H1 (cell line): ENCODE data around the gene RSPH9. TPM values are rescaled to one million over a fixed set of nuclear protein-coding genes. Genes with fewer than 3 reads are reported as not detected.

Source experiments
- CTCF ChIA-PET: fragments of 300-600 bp; sonication (Branson Sonifier 250); formaldehyde crosslinking; loops from one replicate; lab custom pipeline; 2021; ENCODE audit not compliant: partially characterized antibody; lab: Charles Lee
- POLR2A ChIA-PET: fragments of 300-600 bp; sonication (Branson Sonifier 250); formaldehyde crosslinking; loops from one replicate; lab custom pipeline; 2021; ENCODE audit warnings: inconsistent platforms; ENCODE audit not compliant: partially characterized antibody; lab: Charles Lee
- DNase-seq, 2 experiments: peaks; one replicate each; pipeline versions ENCODE4 v3.0.0 to v3.0.0-alpha.2; 2010 to 2022; ENCODE audit warnings: low spot score in 2 of 2, low read depth in 1 of 2, mixed read lengths in 1 of 2
- FAIRE-seq: peaks from 2 replicates; lab custom pipeline; 2011; peaks lifted over from hg19 to GRCh38; lab: Jason Lieb, UNC
- H2AFZ ChIP-seq: 2 replicates; pipeline ENCODE4 v1.8.1; 2012; ENCODE audit warnings: low read length, inconsistent platforms
- H2AK5ac ChIP-seq: 2 replicates; pipeline ENCODE4 v1.6.1; 2013; ENCODE audit warnings: low read depth, low read length
- H2BK120ac ChIP-seq: replicated peaks from 2 replicates; pipeline ENCODE3; 2013; ENCODE audit warnings: low read depth, low read length, inconsistent platforms
- H2BK12ac ChIP-seq: 2 replicates; pipeline ENCODE4 v1.6.1; 2013; ENCODE audit warnings: low read depth, low read length
- H2BK15ac ChIP-seq: 2 replicates; pipeline ENCODE4 v1.6.1; 2013; ENCODE audit warnings: low read length
- H2BK20ac ChIP-seq: 2 replicates; pipeline ENCODE4 v1.6.1; 2013; ENCODE audit warnings: low read length
- H2BK5ac ChIP-seq: 2 replicates; pipeline ENCODE4 v1.6.1; 2013; ENCODE audit warnings: low read depth, low read length
- H3K14ac ChIP-seq: 2 replicates; pipeline ENCODE4 v1.6.1; 2013; ENCODE audit warnings: inconsistent platforms; ENCODE audit not compliant: insufficient read length
- H3K18ac ChIP-seq: 2 replicates; pipeline ENCODE4 v1.6.1; 2013; ENCODE audit warnings: low read length; ENCODE audit errors: extremely low read depth
- H3K23ac ChIP-seq: 2 replicates; pipeline ENCODE4 v1.6.1; 2013; ENCODE audit warnings: inconsistent platforms; ENCODE audit not compliant: insufficient read length
- H3K23me2 ChIP-seq: 2 replicates; pipeline ENCODE4 v1.6.1; 2013; ENCODE audit warnings: low read depth, low read length
- H3K27ac ChIP-seq: 2 replicates; pipeline ENCODE4 v1.6.1; 2011; ENCODE audit warnings: low read depth, low read length, inconsistent platforms
- H3K27me3 ChIP-seq, 4 experiments: replicated peaks in 1 of 4; 1 replicate in 1 of 4; 2 replicates in 3 of 4; pipeline versions ENCODE4 v1.6.1 to v1.8.1; 2011 to 2013; ENCODE audit warnings: low read length in 3 of 4, mild to moderate bottlenecking in 3 of 4, inconsistent platforms in 2 of 4, mixed read lengths in 2 of 4, moderate library complexity in 1 of 4; ENCODE audit not compliant: control insufficient read depth in 3 of 4, insufficient read depth in 3 of 4; ENCODE audit errors: extremely low read depth in 1 of 4
- H3K36me3 ChIP-seq, 4 experiments: 2 replicates each; pipeline versions ENCODE4 v1.6.1 to v1.8.1; 2011 to 2013; ENCODE audit warnings: mild to moderate bottlenecking in 4 of 4, low read length in 3 of 4, moderate library complexity in 2 of 4, control low read depth in 1 of 4, inconsistent platforms in 1 of 4; ENCODE audit not compliant: insufficient read depth in 4 of 4, control insufficient read depth in 2 of 4
- H3K4ac ChIP-seq: replicated peaks from 2 replicates; pipeline ENCODE3; 2013; ENCODE audit warnings: low read length, low read depth, mixed read lengths, inconsistent platforms; ENCODE audit not compliant: insufficient read length
- H3K4me1 ChIP-seq, 4 experiments: replicated peaks in 1 of 4; 1 replicate in 1 of 4; 2 replicates in 3 of 4; pipeline versions ENCODE4 v1.6.1 to v1.8.1; 2011 to 2013; ENCODE audit warnings: low read length in 3 of 4, inconsistent platforms in 2 of 4, mixed read lengths in 1 of 4; ENCODE audit not compliant: insufficient read depth in 4 of 4, control insufficient read depth in 3 of 4
- H3K4me2 ChIP-seq, 2 experiments: 2 replicates each; pipeline versions ENCODE4 v1.6.1 to v1.8.1; 2011 to 2013; ENCODE audit warnings: low read depth in 2 of 2, low read length in 2 of 2, control low read depth in 1 of 2, inconsistent platforms in 1 of 2, mild to moderate bottlenecking in 1 of 2; ENCODE audit not compliant: insufficient read depth in 1 of 2
- H3K4me3 ChIP-seq, 4 experiments: fragments of 200-600, 300-600 bp in 1 of 4; sonication (generic), shearing (Covaris generic), sonication (Bioruptor Twin) in 1 of 4; 2 replicates each; pipeline versions ENCODE4 v1.5.1 to v1.8.1; 2011 to 2016; ENCODE audit warnings: low read length in 4 of 4, low read depth in 3 of 4, control low read depth in 2 of 4, inconsistent platforms in 2 of 4, mild to moderate bottlenecking in 2 of 4, mixed read lengths in 1 of 4, moderate library complexity in 1 of 4; ENCODE audit not compliant: insufficient read depth in 2 of 4; ENCODE audit errors: extremely low read depth in 1 of 4
- H3K56ac ChIP-seq: replicated peaks from 2 replicates; pipeline ENCODE3; 2013; ENCODE audit warnings: low read depth, mild to moderate bottlenecking, mixed read lengths, low read length, inconsistent platforms; ENCODE audit not compliant: insufficient read length
- H3K79me1 ChIP-seq: 2 replicates; pipeline ENCODE4 v1.6.1; 2013; ENCODE audit warnings: low read depth, low read length, control low read depth
- H3K79me2 ChIP-seq, 2 experiments: 2 replicates each; pipeline versions ENCODE4 v1.6.1 to v1.8.1; 2012 to 2013; ENCODE audit warnings: low read length in 2 of 2, mild to moderate bottlenecking in 2 of 2, inconsistent platforms in 1 of 2; ENCODE audit not compliant: insufficient read depth in 2 of 2, control insufficient read depth in 1 of 2
- H3K9ac ChIP-seq, 4 experiments: replicated peaks in 1 of 4; 1 replicate in 1 of 4; 2 replicates in 3 of 4; pipeline versions ENCODE4 v1.6.1 to v1.8.1; 2011 to 2013; ENCODE audit warnings: low read depth in 3 of 4, low read length in 3 of 4, control low read depth in 2 of 4, mild to moderate bottlenecking in 2 of 4, moderate library complexity in 2 of 4, inconsistent platforms in 1 of 4; ENCODE audit errors: extremely low read depth in 1 of 4
- H3K9me3 ChIP-seq, 2 experiments: 2 replicates each; pipeline versions ENCODE4 v1.6.1 to v1.8.1; 2012 to 2013; ENCODE audit warnings: mild to moderate bottlenecking in 2 of 2, moderate library complexity in 2 of 2, control low read depth in 1 of 2, inconsistent platforms in 1 of 2, low read depth in 1 of 2, low read length in 1 of 2, mixed read lengths in 1 of 2; ENCODE audit not compliant: insufficient read depth in 2 of 2
- H4K20me1 ChIP-seq, 2 experiments: replicated peaks in 1 of 2; 2 replicates each; pipeline versions ENCODE3 to v1.8.1; 2011 to 2013; ENCODE audit warnings: inconsistent platforms in 2 of 2, low read length in 2 of 2, mild to moderate bottlenecking in 1 of 2; ENCODE audit not compliant: insufficient read depth in 2 of 2, control insufficient read depth in 1 of 2
- H4K5ac ChIP-seq: 2 replicates; pipeline ENCODE4 v1.6.1; 2013; ENCODE audit warnings: low read length, low read depth, mixed read lengths, inconsistent platforms; ENCODE audit not compliant: insufficient read length
- H4K8ac ChIP-seq: 2 replicates; pipeline ENCODE4 v1.8.0; 2013; ENCODE audit warnings: mild to moderate bottlenecking, moderate library complexity, low read length, inconsistent platforms; ENCODE audit not compliant: insufficient read depth; ENCODE audit errors: extremely low read depth
- H4K91ac ChIP-seq: replicated peaks from 2 replicates; pipeline ENCODE3; 2013; ENCODE audit warnings: low read length, mixed read lengths, inconsistent platforms; ENCODE audit not compliant: insufficient read length
- EZH2 ChIP-seq: fragments of 200-600 bp; sonication (generic); IDR thresholded peaks from 2 replicates; pipeline ENCODE4 v1.7.1; 2012; ENCODE audit warnings: low read depth, mild to moderate bottlenecking, moderate library complexity, low read length, inconsistent platforms; ENCODE audit not compliant: severe bottlenecking
- SIRT6 ChIP-seq: IDR thresholded peaks from one replicate; pipeline ENCODE4 v1.7.1; 2012; ENCODE audit warnings: low read length, inconsistent platforms
- SIX5 ChIP-seq: IDR thresholded peaks from 2 replicates; pipeline ENCODE4 v1.6.1; 2011; ENCODE audit warnings: mild to moderate bottlenecking, low read depth, low read length
- WGBS, 2 experiments: shearing (Covaris generic) in 1 of 2; methylation state at CpG; one replicate each; pipeline versions ENCODE4 v1.1.6 to v1.1.7; 2013 to 2015; ENCODE audit warnings: low lambda C conversion rate in 2 of 2, mixed read lengths in 2 of 2, inconsistent platforms in 1 of 2, low coverage in 1 of 2, missing lambda C conversion rate in 1 of 2; ENCODE audit not compliant: insufficient replicate concordance in 2 of 2, insufficient coverage in 1 of 2, insufficient read length in 1 of 2; ENCODE audit errors: extremely low coverage in 1 of 2, missing lambda C conversion rate in 1 of 2; 5-methylcytosine and 5-hydroxymethylcytosine counted together
- polyA plus RNA-seq, 7 experiments: library from polyadenylated mRNA; depleted of rRNA in 3 of 7; stranded (reverse) in 5 of 7; unstranded in 2 of 7; fragments of >200 nt in 5 of 7; fragments of 200-250 nt in 2 of 7; gene quantifications; 1 replicate in 5 of 7; 2 replicates in 1 of 7; 4 replicates in 1 of 7; pipeline versions ENCODE4 v1.2.1 to v1.2.3, GENCODE V29; 2011 to 2013; ENCODE audit warnings: missing spikeins in 2 of 7, mixed read lengths in 2 of 7
- total RNA-seq: library from RNA; stranded (reverse); fragmentation: NEBNext Ultra II Directional; extraction: Animal tissue kit (Norgen Biotek cat#: 25700); gene quantifications from 2 replicates; pipeline ENCODE4 v1.2.1, GENCODE V29; 2021

RSPH9 gene
- total and polyA plus RNA-seq, 2 of the 8 experiments (the other 6 are each of a cell fraction or from before 2014, with no cell fraction given): 0.15 to 0.23 TPM

- Histone ChIP-seq H3K4me3 (no peak overlapping the region), H3K27ac (no peak overlapping the region), H2AK5ac (no peak overlapping the region), H2BK5ac (no peak overlapping the region), H3K9me3 (no peaks in the 10 kb centered on the region), H4K20me1 (no peaks in the 10 kb centered on the region), H3K79me1 (no peaks in the 10 kb centered on the region), H3K14ac (no peak overlapping the region), H3K4me1 (peaks cover 0 to 5% (median under 1%) of the 10 kb centered on the region in 4 experiments; a peak in 4 of 7 replicates), H4K8ac (no peak overlapping the region; the same call in 1 of the 2 replicates), H4K5ac (no peak overlapping the region), H3K79me2 (no peaks in the 10 kb centered on the region), H2BK15ac (no peak overlapping the region), H3K36me3 (no peaks in the 10 kb centered on the region), H4K91ac (no peak overlapping the region), H3K56ac (no peak overlapping the region), H2BK120ac (no peak overlapping the region), H3K9ac (no peak overlapping the region), H3K23ac (no peak overlapping the region), H2BK20ac (no peak overlapping the region), H3K27me3 (no peaks in the 10 kb centered on the region), H3K4me2 (no peak overlapping the region), H3K4ac (no peak overlapping the region), H2BK12ac (no peak overlapping the region), H2AFZ (no peak overlapping the region), H3K23me2 (no peaks in the 10 kb centered on the region), H3K18ac (no peak overlapping the region)
- no peak for DNase-seq
- TF ChIP-seq SIX5 (no peak), EZH2 (no peak), SIRT6 (no peak)
- POLR2A ChIA-PET: interaction anchor here (1.4 to 1.7 kb wide), 2 partner anchors 50 to 53 kb away, joined by 3 to 4 read pairs; no protein-coding TSS in a partner anchor
- 87% methylated on average over 7 of the region's 7 CpGs; no CpG with 5 or more reads in 1 of the 2 experiments for WGBS, 2 experiments
- CTCF ChIA-PET: interaction anchor here (1.0 to 7.4 kb wide), 9 partner anchors 11 to 359 kb away, joined by 3 to 89 read pairs (median 7); partner anchors contain the start of gene VEGFA
- no peak for FAIRE-seq
Measured at GRCh38 chr6:43719511-43719910, 74.7 kb downstream of the RSPH9 start.
